ENCODE results near the gene CRYM. TPM values are rescaled to one million over a fixed set of nuclear protein-coding genes. Genes with fewer than 3 reads are reported as not detected.
"Not testable (repeated sequence)": the region's sequence is repeated elsewhere in the genome, so short reads cannot be mapped to it uniquely, and the experiment has no call there.

Gene CRYM
- total RNA-seq, 2 donors from 2014 or later, result 14.2 to 21.0 TPM

- Histone ChIP-seq H3K4me1 (ENCODE audit: control insufficient read depth, insufficient read depth, low read length) (peaks cover 5% of the 10 kb centered on the region), H3K9ac (ENCODE audit: extremely low read depth, low read length, poor library complexity, severe bottlenecking) (no peak overlapping the region), H3K36me3 (ENCODE audit: control insufficient read depth, insufficient read depth, low read length) (no peaks in the 10 kb centered on the region), H3K4me3 (ENCODE audit: low read length) (no peak overlapping the region), H3K9me3 (ENCODE audit: control insufficient read depth, low read length) (no peaks in the 10 kb centered on the region), H3K27ac (ENCODE audit: low read depth, low read length) (no peak overlapping the region), H3K27me3 (ENCODE audit: control insufficient read depth, insufficient read depth, low read length, poor library complexity, severe bottlenecking) (no peaks in the 10 kb centered on the region)
- H3K36me3 Mint-ChIP-seq (ENCODE audit: low read depth), result peaks cover 3% of the 10 kb centered on the region
- H3K27me3 Mint-ChIP-seq (ENCODE audit: insufficient read depth), result peaks cover 4% of the 10 kb centered on the region
- H3K4me1 Mint-ChIP-seq, result peaks cover 32% of the 10 kb centered on the region
- no peak for DNase-seq
- no CpG with 5 or more reads among the region's 2 CpGs for WGBS, 2 experiments (ENCODE audit: insufficient coverage in 1 of 2, insufficient read length in 1 of 2)
- H3K27ac Mint-ChIP-seq, result no peak overlapping the region
- TF ChIP-seq CTCF (conservative IDR thresholded peaks at IDR 0.05), result no peak
- H3K4me3 Mint-ChIP-seq, result no peak overlapping the region
- H3K9me3 Mint-ChIP-seq, result no peaks in the 10 kb centered on the region
Measured at GRCh38 chr16:21256636-21257035, 21.5 kb downstream of the CRYM start.

- H3K27me3 Mint-ChIP-seq (ENCODE audit: insufficient read depth), result peaks cover 23% of the 10 kb centered on the region
- DNase-seq, result no peak
- H3K9me3 Mint-ChIP-seq, result no peaks in the 10 kb centered on the region
- Histone ChIP-seq H3K36me3 (ENCODE audit: control insufficient read depth, insufficient read depth, low read length) (no peaks in the 10 kb centered on the region), H3K4me1 (ENCODE audit: control insufficient read depth, insufficient read depth, low read length) (peaks cover 5% of the 10 kb centered on the region), H3K27ac (ENCODE audit: low read depth, low read length) (no peak overlapping the region), H3K4me3 (ENCODE audit: low read length) (no peak overlapping the region), H3K9ac (ENCODE audit: extremely low read depth, low read length, poor library complexity, severe bottlenecking) (no peak overlapping the region), H3K9me3 (ENCODE audit: control insufficient read depth, low read length) (no peaks in the 10 kb centered on the region), H3K27me3 (ENCODE audit: control insufficient read depth, insufficient read depth, low read length, poor library complexity, severe bottlenecking) (no peaks in the 10 kb centered on the region)
- H3K4me3 Mint-ChIP-seq, result no peak overlapping the region
- no peak overlapping the region for H3K27ac Mint-ChIP-seq
- peak; percentile 63 for TF ChIP-seq CTCF (conservative IDR thresholded peaks at IDR 0.05)
- no peaks in the 10 kb centered on the region for H3K36me3 Mint-ChIP-seq (ENCODE audit: low read depth)
- peaks cover 22% of the 10 kb centered on the region for H3K4me1 Mint-ChIP-seq
- 100% methylated on average over 1 of the region's 3 CpGs for WGBS, 2 experiments (ENCODE audit: insufficient coverage in 1 of 2, insufficient read length in 1 of 2)
Measured at GRCh38 chr16:21253470-21253869, 24.6 kb downstream of the CRYM start.

- no peak overlapping the region for H3K4me3 Mint-ChIP-seq
- H3K27me3 Mint-ChIP-seq (ENCODE audit: insufficient read depth), result peaks cover 21% of the 10 kb centered on the region
- TF ChIP-seq CTCF (conservative IDR thresholded peaks at IDR 0.05), result no peak
- peaks cover 5% of the 10 kb centered on the region for H3K4me1 ChIP-seq (ENCODE audit: control insufficient read depth, insufficient read depth, low read length)
- no peaks in the 10 kb centered on the region for H3K36me3 ChIP-seq (ENCODE audit: control insufficient read depth, insufficient read depth, low read length)
- no peak overlapping the region for H3K27ac ChIP-seq (ENCODE audit: low read depth, low read length)
- 90 to 93% methylated on average over 13 to 15 of the region's 15 CpGs for WGBS, 2 experiments (ENCODE audit: insufficient coverage in 1 of 2, insufficient read length in 1 of 2)
- no peaks in the 10 kb centered on the region for H3K9me3 ChIP-seq (ENCODE audit: control insufficient read depth, low read length)
- no peak overlapping the region for H3K27ac Mint-ChIP-seq
- H3K4me1 Mint-ChIP-seq, result peaks cover 20% of the 10 kb centered on the region
- no peak overlapping the region for H3K4me3 ChIP-seq (ENCODE audit: low read length)
- no peak overlapping the region for H3K9ac ChIP-seq (ENCODE audit: extremely low read depth, low read length, poor library complexity, severe bottlenecking)
- no peak for DNase-seq
- no peaks in the 10 kb centered on the region for H3K36me3 Mint-ChIP-seq (ENCODE audit: low read depth)
- H3K9me3 Mint-ChIP-seq, result no peaks in the 10 kb centered on the region
- no peaks in the 10 kb centered on the region for H3K27me3 ChIP-seq (ENCODE audit: control insufficient read depth, insufficient read depth, low read length, poor library complexity, severe bottlenecking)
Measured at GRCh38 chr16:21250072-21250923, 27.8 kb downstream of the CRYM start.

GRCh38 chr16:21248179-21248578, 29.9 kb downstream of the CRYM start:
- not testable (repeated sequence) for H3K36me3 Mint-ChIP-seq (ENCODE audit: low read depth); H3K36me3 ChIP-seq (ENCODE audit: control insufficient read depth, insufficient read depth, low read length); DNase-seq; H3K9ac ChIP-seq (ENCODE audit: extremely low read depth, low read length, poor library complexity, severe bottlenecking); H3K9me3 ChIP-seq (ENCODE audit: control insufficient read depth, low read length); H3K4me3 Mint-ChIP-seq; H3K9me3 Mint-ChIP-seq; H3K27me3 ChIP-seq (ENCODE audit: control insufficient read depth, insufficient read depth, low read length, poor library complexity, severe bottlenecking); H3K4me1 Mint-ChIP-seq; H3K27ac ChIP-seq (ENCODE audit: low read depth, low read length); H3K4me3 ChIP-seq (ENCODE audit: low read length); H3K27ac Mint-ChIP-seq; H3K4me1 ChIP-seq (ENCODE audit: control insufficient read depth, insufficient read depth, low read length)
- H3K27me3 Mint-ChIP-seq (ENCODE audit: insufficient read depth), result peaks cover 19% of the 10 kb centered on the region
- WGBS, 2 experiments (ENCODE audit: insufficient coverage in 1 of 2, insufficient read length in 1 of 2), result 91% methylated on average over 4 of the region's 4 CpGs; no CpG with 5 or more reads in 1 of the 2 experiments
